ENCODE data around the gene SYN1.

DNA sequence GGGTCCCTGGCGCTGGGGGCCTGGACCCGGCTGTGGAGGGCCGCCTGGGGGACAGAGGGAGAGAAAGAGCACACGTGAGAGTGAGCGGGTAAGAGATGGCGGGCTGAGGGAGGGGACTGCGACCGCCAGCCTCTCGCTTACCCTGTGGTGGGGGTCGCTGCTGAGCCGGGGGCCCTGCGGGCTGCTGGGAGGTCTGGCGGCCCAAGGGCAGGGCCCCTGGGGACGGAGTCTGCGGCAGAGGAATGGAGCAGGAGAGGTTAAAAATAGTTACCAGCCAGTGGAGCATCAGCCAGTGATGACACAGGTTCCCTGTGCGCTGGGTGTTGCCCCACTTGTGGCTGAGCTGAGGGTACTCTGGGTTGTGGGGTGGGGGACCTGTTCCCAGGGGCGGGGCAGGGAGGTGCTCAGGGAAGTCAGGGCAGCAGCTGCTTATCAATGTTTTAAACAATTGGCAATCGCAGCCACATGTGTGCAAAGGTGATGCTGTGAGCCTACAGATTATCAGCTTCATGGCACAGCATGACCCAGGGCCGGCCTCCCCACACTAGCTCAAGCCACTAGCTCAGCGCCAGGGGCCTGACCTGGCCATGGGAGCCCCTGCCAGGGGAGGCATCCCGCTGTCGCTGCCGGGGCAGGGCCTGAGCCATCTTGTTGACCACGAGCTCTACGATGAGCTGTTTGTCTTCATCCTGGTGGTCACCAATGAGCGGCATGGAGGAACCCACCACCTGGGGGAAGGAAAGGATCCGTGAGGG lies 44.9 kb downstream of the SYN1 start:
- no peak for TF ChIP-seq CTCF (IDR thresholded peaks at IDR 0.05; ENCODE audit: low read depth, low read length)
- no peak for TF ChIP-seq EZH2phosphoT487 (IDR thresholded peaks at IDR 0.05; ENCODE audit: low read depth)
